GM12892 (cell line): ENCODE measurements around the gene GALNT1.

ENCODE experiments used
- POLR2A ChIP-seq: IDR thresholded peaks from 2 replicates; pipeline ENCODE4 v1.6.1; 2011; ENCODE audit warnings: low read depth, low read length, control low read depth
- POLR2AphosphoS5 ChIP-seq: IDR thresholded peaks from 2 replicates; pipeline ENCODE4 v1.6.1; 2011; ENCODE audit warnings: low read depth, low read length, control low read depth

GRCh38 chr18:35707674-35708073 is 126.1 kb downstream of the GALNT1 start:
- TF ChIP-seq POLR2AphosphoS5 (no peak), POLR2A (no peak)
